Amygdala (tissue), 56 donors: Measurements from ENCODE around the gene LIN37.
A peak's percentile ranks its signal among the peaks of the same experiment; 100 is the strongest.

Experiments
- DNase-seq, 56 donors: peaks; one replicate each; lab custom pipeline; 2025; lab: John Stamatoyannopoulos, UW

LIN37 gene

GRCh38 chr19:35748106-35749020, at the start of gene LIN37:
LIN37 (plus strand) TSS chr19:35748576; CDS start chr19:35748725, 149 bp downstream.
- peak; percentile 91 to 100 (median 99) for DNase-seq

- DNase-seq: peak; percentile 45 to 99 (median 95)
Observed at GRCh38 chr19:35702223-35703012, 46.0 kb upstream of the LIN37 start.

GRCh38 chr19:35703343-35703742, 45.0 kb upstream of the LIN37 start:
- DNase-seq: no peak

GRCh38 chr19:35704218-35704617, 44.2 kb upstream of the LIN37 start, which contains the start of gene ZBTB32:
ZBTB32 (plus strand) TSS chr19:35704558; CDS start chr19:35714627, 10,069 bp downstream.
- peak in 3 of 56 donors; percentile 2 to 17 (median 8) for DNase-seq

GRCh38 chr19:35708391-35708790, 40.0 kb upstream of the LIN37 start:
- no peak for DNase-seq

GRCh38 chr19:35710784-35711723, 37.3 kb upstream of the LIN37 start:
- DNase-seq: peak in 1 of 56 donors; percentile 10

- DNase-seq: no peak
Observed at GRCh38 chr19:35712567-35713505, 35.5 kb upstream of the LIN37 start.

- no peak for DNase-seq
Observed at GRCh38 chr19:35713506-35713850, 34.9 kb upstream of the LIN37 start.

GRCh38 chr19:35713904-35714495, 34.4 kb upstream of the LIN37 start:
- DNase-seq: no peak

GRCh38 chr19:35714601-35715354, 33.6 kb upstream of the LIN37 start:
- no peak for DNase-seq

- no peak for DNase-seq
Observed at GRCh38 chr19:35715355-35715809, 33.0 kb upstream of the LIN37 start.

GRCh38 chr19:35715981-35716800, 32.2 kb upstream of the LIN37 start:
- DNase-seq: peak in 40 of 56 donors; percentile 22 to 81 (median 64)

- peak; percentile 47 to 97 (median 84) for DNase-seq
Observed at GRCh38 chr19:35716801-35717664, 31.3 kb upstream of the LIN37 start.

- DNase-seq: peak in 29 of 56 donors; percentile 47 to 98 (median 90)
Observed at GRCh38 chr19:35717665-35718344, 30.6 kb upstream of the LIN37 start, which contains the start of gene KMT2B. KMT2B (plus strand) TSS chr19:35718003; CDS start chr19:35718019, 16 bp downstream.
